HG02642 (cell line): ENCODE results near the gene SLC12A7.
"Not testable (repeated sequence)": the region's sequence is repeated elsewhere in the genome, so short reads cannot be mapped to it uniquely, and the experiment has no call there.

Experiments
- ATAC-seq: cut with Tn5 transposase; IDR thresholded peaks from one replicate; pipeline ENCODE4 v1.9.1; 2021; ENCODE audit warnings: mild to moderate bottlenecking; ENCODE audit not compliant: unreplicated experiment, poor library complexity

Gene SLC12A7

GRCh38 chr5:1128977-1129710 is 17.3 kb upstream of the SLC12A7 start:
- ATAC-seq, result no peak

GRCh38 chr5:1127959-1128785 is 16.3 kb upstream of the SLC12A7 start:
- ATAC-seq, result no peak

GRCh38 chr5:1125695-1126094 is 13.8 kb upstream of the SLC12A7 start:
- ATAC-seq, result not testable (repeated sequence)

GRCh38 chr5:1125030-1125357 is 13.1 kb upstream of the SLC12A7 start:
- no peak for ATAC-seq

- ATAC-seq, result no peak
These were observed 12.6 kb upstream of the SLC12A7 start for GRCh38 chr5:1124205-1125029.

- no peak for ATAC-seq
These were observed 11.7 kb upstream of the SLC12A7 start for GRCh38 chr5:1123418-1124147.

GRCh38 chr5:1122511-1123294 is 10.8 kb upstream of the SLC12A7 start:
- ATAC-seq, result no peak

GRCh38 chr5:1121891-1122290 is 10.0 kb upstream of the SLC12A7 start:
- ATAC-seq, result no peak

- ATAC-seq, result no peak
These were observed 9.2 kb upstream of the SLC12A7 start for GRCh38 chr5:1121044-1121443.

GRCh38 chr5:1120236-1120999 is 8.6 kb upstream of the SLC12A7 start:
- no peak for ATAC-seq

GRCh38 chr5:1119312-1119831 is 7.5 kb upstream of the SLC12A7 start:
- no peak for ATAC-seq

GRCh38 chr5:1118738-1119137 is 6.9 kb upstream of the SLC12A7 start:
- ATAC-seq, result no peak

- ATAC-seq, result no peak
These were observed 6.4 kb upstream of the SLC12A7 start for GRCh38 chr5:1118231-1118698.

GRCh38 chr5:1116977-1117376 is 5.1 kb upstream of the SLC12A7 start:
- ATAC-seq, result no peak

- ATAC-seq, result no peak
These were observed 4.4 kb upstream of the SLC12A7 start for GRCh38 chr5:1116109-1116740.

- ATAC-seq, result no peak
These were observed 3.4 kb upstream of the SLC12A7 start for GRCh38 chr5:1115123-1115815.

GRCh38 chr5:1113805-1114586 is 2.1 kb upstream of the SLC12A7 start:
- ATAC-seq, result no peak
